LNCaP clone FGC (cell line): ENCODE measurements around the gene SELP.
A peak's percentile ranks its signal among the peaks of the same experiment; 100 is the strongest.

Experiments used
- DNase-seq: peaks from one replicate; pipeline ENCODE4 v3.0.0-alpha.2; 2011; ENCODE audit warnings: low read depth
- H3K4me3 ChIP-seq: 2 replicates; pipeline ENCODE4 v1.5.1; 2011; ENCODE audit warnings: mild to moderate bottlenecking, low read depth, low read length, control low read depth
- CTCF ChIP-seq: IDR thresholded peaks from 2 replicates; pipeline ENCODE4 v1.5.1; 2012; ENCODE audit warnings: mild to moderate bottlenecking; ENCODE audit not compliant: control insufficient read depth, insufficient read depth; ENCODE audit errors: extremely low read depth

Gene SELP

DNA sequence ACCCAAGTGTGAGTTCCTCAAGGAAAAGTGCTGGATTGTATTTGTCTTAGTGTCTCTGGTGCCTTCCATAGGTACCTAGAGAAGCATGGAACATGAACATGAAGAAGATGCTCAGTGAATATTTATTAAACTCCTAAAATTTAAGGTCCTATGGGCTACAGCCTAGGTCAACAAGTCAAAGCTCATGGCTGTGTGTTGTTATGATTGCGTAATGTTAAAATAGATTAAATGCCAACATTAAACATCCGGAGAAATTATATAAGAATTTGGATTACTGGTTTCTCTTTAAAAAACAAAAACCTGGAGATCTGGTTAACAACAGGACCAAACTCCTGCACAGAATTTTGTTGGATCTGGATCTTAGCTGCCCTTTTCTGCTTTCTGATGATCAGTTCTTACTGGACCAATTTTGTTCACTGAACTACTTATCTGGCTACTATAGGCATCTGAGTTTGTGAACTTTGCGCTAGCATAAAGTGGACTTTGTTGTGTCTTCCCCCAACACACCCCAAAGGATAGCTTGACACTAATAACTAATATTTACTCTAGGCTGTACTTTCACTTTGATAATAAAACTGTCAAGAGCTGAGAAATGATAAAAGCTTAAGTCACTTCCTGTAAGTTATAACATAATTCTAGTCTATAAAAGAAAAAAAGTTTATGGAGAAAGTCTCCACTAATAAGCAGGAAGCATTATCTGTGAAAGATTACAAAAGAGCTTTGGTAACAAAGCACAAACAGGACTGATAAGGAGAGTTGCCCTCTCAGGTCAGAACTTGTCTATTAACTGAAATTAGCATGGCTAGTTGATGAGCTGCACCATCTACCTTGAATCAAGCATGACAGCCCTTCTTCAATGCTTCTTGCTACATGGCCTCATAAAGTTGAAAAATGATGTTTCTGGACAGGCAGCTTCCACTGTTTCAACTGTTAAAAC is 64.3 kb downstream of the SELP start:
- no peak overlapping the region for H3K4me3 ChIP-seq
- no peak for DNase-seq
- TF ChIP-seq CTCF, result no peak

GRCh38 chr1:169563650-169564049 is 66.3 kb downstream of the SELP start:
- TF ChIP-seq CTCF, result no peak
- DNase-seq, result no peak
- H3K4me3 ChIP-seq, result no peak overlapping the region

DNA sequence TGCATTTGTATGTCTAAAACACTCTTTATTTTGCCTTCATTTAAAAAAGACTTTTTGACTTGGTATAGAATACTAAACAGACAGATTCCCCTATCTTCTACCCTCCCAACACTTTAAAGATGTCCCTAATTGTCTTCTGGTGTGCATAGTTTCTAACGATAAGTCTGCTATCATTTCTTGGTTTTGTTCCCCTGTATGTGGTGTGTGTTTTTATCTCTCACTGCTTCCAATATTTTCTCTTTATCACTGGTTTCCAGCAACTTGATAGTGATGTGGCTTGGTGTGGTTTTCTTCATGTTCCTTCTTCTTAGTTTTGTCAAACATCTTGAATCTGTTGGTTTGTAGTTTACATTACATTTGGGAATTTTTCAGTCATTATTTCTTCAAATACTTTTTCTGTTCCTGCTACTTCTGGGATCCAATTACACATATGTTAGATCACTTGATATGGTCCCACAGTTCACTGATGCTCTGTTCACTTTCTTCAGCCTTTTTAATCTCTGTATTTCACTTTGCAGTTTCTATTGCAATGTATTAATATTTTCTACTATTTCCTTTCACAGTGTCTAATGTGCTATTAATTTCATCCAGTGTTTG is 66.8 kb downstream of the SELP start:
- no peak for TF ChIP-seq CTCF
- H3K4me3 ChIP-seq, result no peak overlapping the region
- DNase-seq, result no peak

- TF ChIP-seq CTCF, result no peak
- no peak for DNase-seq
- H3K4me3 ChIP-seq, result no peak overlapping the region
These were observed 68.2 kb downstream of the SELP start for GRCh38 chr1:169561692-169562091.

DNA sequence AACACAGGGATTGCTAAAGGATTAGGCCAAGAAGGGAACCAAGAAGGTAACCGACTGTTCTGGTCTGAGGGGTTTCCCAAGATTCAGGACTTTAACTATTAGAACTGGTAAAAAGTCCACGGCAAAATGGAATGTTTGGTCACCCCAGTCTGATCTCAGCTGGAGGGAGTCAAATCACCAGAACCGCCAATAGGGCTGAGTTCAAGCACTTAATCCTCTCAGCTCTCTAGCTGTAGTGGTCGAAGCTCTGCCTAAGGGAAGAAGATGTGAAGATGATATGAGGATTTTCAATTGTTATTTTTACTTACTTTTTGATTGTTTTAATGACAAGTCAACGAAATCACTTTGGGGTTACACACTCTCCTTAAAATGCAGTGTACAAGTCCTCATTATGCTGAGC is 72.8 kb downstream of the SELP start:
- H3K4me3 ChIP-seq, result no peak overlapping the region
- no peak for TF ChIP-seq CTCF
- DNase-seq, result no peak

GRCh38 chr1:169550294-169550693 is 79.6 kb downstream of the SELP start:
- no peak overlapping the region for H3K4me3 ChIP-seq
- peak; percentile 71 for TF ChIP-seq CTCF
- DNase-seq, result peak; percentile 46

DNA sequence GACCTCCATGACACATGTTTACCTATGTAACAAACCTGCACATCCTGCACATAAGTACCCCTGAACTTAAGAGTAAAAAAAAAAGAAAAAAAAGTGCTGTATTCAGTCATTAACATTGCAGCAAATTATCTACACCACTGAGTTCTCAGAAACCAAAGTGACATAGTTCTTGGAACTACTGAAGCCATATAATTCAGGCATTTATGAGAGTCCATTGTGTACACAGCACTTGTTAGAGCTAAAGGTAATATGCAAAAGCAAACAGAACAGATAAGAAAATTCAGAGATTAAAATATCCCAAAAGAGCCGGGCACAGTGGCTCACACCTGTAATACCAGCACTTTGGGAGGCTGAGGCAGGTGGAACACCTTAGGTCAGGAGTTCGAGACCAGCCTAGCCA is 81.6 kb downstream of the SELP start:
- peak; percentile 57 for DNase-seq
- no peak overlapping the region for H3K4me3 ChIP-seq
- TF ChIP-seq CTCF, result no peak
